ENCODE measurements around the gene OR13C4.

OR13C4 gene

GRCh38 chr9:104553261-104553660 lies 26.3 kb upstream of the OR13C4 start (continued):
- TF ChIP-seq PATZ1 (CRISPR knock-in tag; IDR thresholded peaks at IDR 0.05; ENCODE audit: borderline replicate concordance) (no peak), POU6F1 (CRISPR knock-in tag; IDR thresholded peaks at IDR 0.05; ENCODE audit: borderline replicate concordance, low read depth) (no peak), ZFP3 (CRISPR knock-in tag; IDR thresholded peaks at IDR 0.05) (no peak), PPARA (CRISPR knock-in tag; IDR thresholded peaks at IDR 0.05; ENCODE audit: borderline replicate concordance) (no peak), ZFP30 (CRISPR knock-in tag; IDR thresholded peaks at IDR 0.05) (no peak)

- no peak for ATAC-seq
- no peak for TF ChIP-seq OSR1 (CRISPR knock-in tag; IDR thresholded peaks at IDR 0.05)
- TF ChIP-seq PATZ1 (CRISPR knock-in tag; IDR thresholded peaks at IDR 0.05; ENCODE audit: borderline replicate concordance): no peak
- TF ChIP-seq TSHZ2 (CRISPR knock-in tag; IDR thresholded peaks at IDR 0.05): no peak
- TF ChIP-seq BACH2 (CRISPR knock-in tag; IDR thresholded peaks at IDR 0.05; ENCODE audit: borderline replicate concordance): no peak
- TF ChIP-seq ZC3H10 (CRISPR knock-in tag; IDR thresholded peaks at IDR 0.05): no peak
- TF ChIP-seq TCF4 (CRISPR knock-in tag; IDR thresholded peaks at IDR 0.05; ENCODE audit: borderline replicate concordance): no peak
- TF ChIP-seq ZFP3 (CRISPR knock-in tag; IDR thresholded peaks at IDR 0.05): no peak
- no peak for TF ChIP-seq CREB5 (CRISPR knock-in tag; IDR thresholded peaks at IDR 0.05; ENCODE audit: low read depth)
- TF ChIP-seq ZNF70 (CRISPR knock-in tag; IDR thresholded peaks at IDR 0.05): no peak
- TF ChIP-seq CSRNP3 (CRISPR knock-in tag; IDR thresholded peaks at IDR 0.05): no peak
- TF ChIP-seq POU6F1 (CRISPR knock-in tag; IDR thresholded peaks at IDR 0.05; ENCODE audit: borderline replicate concordance, low read depth): no peak
- TF ChIP-seq ESRRG (CRISPR knock-in tag; IDR thresholded peaks at IDR 0.05): no peak
- no peak for TF ChIP-seq ISL1 (CRISPR knock-in tag; IDR thresholded peaks at IDR 0.05)
- TF ChIP-seq ZNF8 (CRISPR knock-in tag; IDR thresholded peaks at IDR 0.05): no peak
Measured at GRCh38 chr9:104544644-104545043, 17.6 kb upstream of the OR13C4 start.

GRCh38 chr9:104539275-104539674 lies 12.3 kb upstream of the OR13C4 start:
- ATAC-seq: no peak
- TF ChIP-seq PATZ1 (CRISPR knock-in tag; IDR thresholded peaks at IDR 0.05; ENCODE audit: borderline replicate concordance) (no peak), ZFP3 (CRISPR knock-in tag; IDR thresholded peaks at IDR 0.05) (no peak), ESRRG (CRISPR knock-in tag; IDR thresholded peaks at IDR 0.05) (no peak), ZNF70 (CRISPR knock-in tag; IDR thresholded peaks at IDR 0.05) (no peak), OSR1 (CRISPR knock-in tag; IDR thresholded peaks at IDR 0.05) (no peak), ZNF8 (CRISPR knock-in tag; IDR thresholded peaks at IDR 0.05) (no peak), SNAI2 (CRISPR knock-in tag; IDR thresholded peaks at IDR 0.05) (no peak), ZC3H10 (CRISPR knock-in tag; IDR thresholded peaks at IDR 0.05) (no peak), ZFP30 (CRISPR knock-in tag; IDR thresholded peaks at IDR 0.05) (no peak), TOX (CRISPR knock-in tag; IDR thresholded peaks at IDR 0.05; ENCODE audit: borderline replicate concordance) (no peak), CSRNP3 (CRISPR knock-in tag; IDR thresholded peaks at IDR 0.05) (no peak), ISL1 (CRISPR knock-in tag; IDR thresholded peaks at IDR 0.05) (no peak), ZNF565 (CRISPR knock-in tag; conservative IDR thresholded peaks at IDR 0.05; ENCODE audit: low read depth) (no peak)

Data from SK-N-SH treated with all-trans-retinoic acid at 6 μM for 48 hours (cell line).